ENCODE measurements around the gene RPL22.

Gene RPL22

DNA sequence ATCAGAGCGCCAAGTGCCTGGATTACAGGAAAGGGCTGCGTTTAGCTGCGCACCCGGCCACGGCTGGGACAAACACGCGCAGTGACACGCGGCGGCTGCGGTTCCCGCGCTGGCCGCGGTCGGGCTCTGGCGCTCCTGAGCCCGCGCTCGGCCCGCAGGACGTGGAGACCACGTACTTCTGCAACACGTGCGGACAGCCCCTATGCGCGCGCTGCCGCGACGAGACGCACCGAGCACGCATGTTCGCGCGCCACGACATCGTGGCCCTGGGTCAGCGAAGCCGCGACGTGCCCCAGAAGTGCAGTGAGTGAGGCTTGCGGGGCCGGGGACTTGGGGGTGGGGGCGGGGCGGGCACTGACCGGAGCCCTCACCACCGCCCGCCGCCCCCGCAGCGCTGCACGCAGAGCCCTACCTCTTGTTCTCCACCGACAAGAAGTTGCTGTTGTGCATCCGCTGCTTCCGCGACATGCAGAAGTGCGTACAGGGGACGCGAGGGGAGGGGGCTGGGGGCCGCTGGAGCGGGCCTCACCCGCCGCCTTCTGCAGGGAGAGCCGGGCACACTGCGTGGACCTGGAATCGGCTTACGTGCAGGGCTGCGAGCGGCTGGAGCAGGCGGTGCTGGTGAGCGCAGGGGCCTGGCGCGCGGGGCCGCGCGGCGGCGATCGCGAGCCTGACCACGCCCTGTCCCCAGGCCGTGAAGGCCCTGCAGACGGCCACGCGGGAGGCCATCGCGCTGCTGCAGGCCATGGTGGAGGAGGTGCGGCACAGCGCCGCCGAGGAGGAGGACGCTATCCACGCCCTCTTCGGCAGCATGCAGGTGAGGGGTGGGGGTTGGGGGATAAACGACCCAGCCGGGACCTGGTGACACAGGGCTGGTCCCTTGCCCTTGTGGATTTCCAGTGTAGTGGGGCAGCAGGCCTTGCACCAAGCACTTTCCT is 9.6 kb upstream of the RPL22 start:
- peak overlapping the region; percentile 32 for H3K9ac ChIP-seq (ENCODE audit: low read length)
- peak overlapping the region; percentile 48 to 68 for H3K4me3 ChIP-seq (ENCODE audit: insufficient read depth in 1 of 2, low read depth in 1 of 2, low read length in 2 of 2)
- H3K18ac ChIP-seq (ENCODE audit: low read depth in 1 of 2, low read length in 2 of 2): peak overlapping the region; percentile 52 to 63
- H2AFZ ChIP-seq (ENCODE audit: low read depth, low read length): peak overlapping the region; percentile 89
- no peak overlapping the region for H2BK5ac ChIP-seq (ENCODE audit: low read depth, low read length, poor library complexity, severe bottlenecking)
- peak overlapping the region; percentile 94 for H4K8ac ChIP-seq (ENCODE audit: low read length)
- peak overlapping the region; percentile 66 to 86 for H3K4ac ChIP-seq (ENCODE audit: low read depth in 1 of 2, low read length in 2 of 2)
- H2BK12ac ChIP-seq (ENCODE audit: low read length in 2 of 2): peak overlapping the region; percentile 49 to 54
- no peak overlapping the region for H2AK5ac ChIP-seq (ENCODE audit: low read length, severe bottlenecking)
- peaks cover 0 to 19% of the 10 kb centered on the region in 2 experiments for H3K27me3 ChIP-seq (ENCODE audit: control insufficient read depth in 1 of 2, insufficient read depth in 1 of 2, low read length in 2 of 2)
- H3K79me1 ChIP-seq (replicated peaks; ENCODE audit: low read length, poor library complexity, severe bottlenecking): no peaks in the 10 kb centered on the region
- H2BK15ac ChIP-seq (ENCODE audit: low read depth, poor library complexity, severe bottlenecking): no peak overlapping the region
- H4K91ac ChIP-seq (ENCODE audit: low read length): peak overlapping the region; percentile 87
- 4% methylated on average over 73 of the region's 99 CpGs for WGBS
- H2BK120ac ChIP-seq (ENCODE audit: low read depth, low read length): no peak overlapping the region
- no peak overlapping the region for H3K27ac ChIP-seq (ENCODE audit: low read length, poor library complexity, severe bottlenecking)
- DNase-seq: peak; percentile 62
- peak overlapping the region; percentile 80 for H3K4me2 ChIP-seq (ENCODE audit: low read length, poor library complexity, severe bottlenecking)
- peak overlapping the region in 1 of 2 experiments; percentile 93 for H3K14ac ChIP-seq (ENCODE audit: low read length in 2 of 2)
- peaks cover 35% of the 10 kb centered on the region for H3K4me1 ChIP-seq (ENCODE audit: control insufficient read depth, insufficient read depth, low read depth, low read length)
- H3K9me3 ChIP-seq (ENCODE audit: control insufficient read depth, low read length): no peaks in the 10 kb centered on the region
- peaks cover 0 to 23% of the 10 kb centered on the region in 2 experiments for H3K36me3 ChIP-seq (ENCODE audit: control insufficient read depth in 1 of 2, insufficient read depth in 2 of 2, low read depth in 1 of 2, low read length in 2 of 2)
- H3K23ac ChIP-seq (ENCODE audit: low read length in 2 of 2): no peak overlapping the region

DNA sequence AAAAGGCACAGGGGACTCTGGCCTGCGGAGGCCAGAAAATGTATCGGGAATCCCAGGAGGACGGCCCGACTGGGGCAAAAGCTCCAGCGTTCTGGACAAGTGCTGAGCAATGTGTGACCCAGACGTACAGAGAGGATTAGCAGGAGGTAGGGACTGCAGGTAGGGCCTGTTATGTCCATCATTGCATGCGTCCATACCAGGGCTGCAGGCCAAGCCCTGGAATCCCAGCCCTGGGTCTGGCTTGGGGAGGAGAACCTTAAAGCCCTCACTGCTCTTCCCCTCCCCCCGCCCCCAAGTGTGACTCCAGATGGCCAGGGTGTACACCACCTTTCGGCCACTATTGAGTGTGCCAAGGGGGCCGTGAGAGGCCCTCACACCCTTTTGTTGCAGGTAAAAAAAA is 8.5 kb upstream of the RPL22 start:
- 85% methylated on average over 10 of the region's 10 CpGs for WGBS
- Histone ChIP-seq H3K4me1 (ENCODE audit: control insufficient read depth, insufficient read depth, low read depth, low read length) (peaks cover 35% of the 10 kb centered on the region), H3K14ac (ENCODE audit: low read length in 2 of 2) (no peak overlapping the region), H3K27ac (ENCODE audit: low read length, poor library complexity, severe bottlenecking) (no peak overlapping the region), H2AK5ac (ENCODE audit: low read length, severe bottlenecking) (no peak overlapping the region), H3K9ac (ENCODE audit: low read length) (no peak overlapping the region), H3K4ac (ENCODE audit: low read depth in 1 of 2, low read length in 2 of 2) (no peak overlapping the region), H2AFZ (ENCODE audit: low read depth, low read length) (no peak overlapping the region), H4K8ac (ENCODE audit: low read length) (no peak overlapping the region), H2BK120ac (ENCODE audit: low read depth, low read length) (no peak overlapping the region), H2BK5ac (ENCODE audit: low read depth, low read length, poor library complexity, severe bottlenecking) (no peak overlapping the region), H3K9me3 (ENCODE audit: control insufficient read depth, low read length) (no peaks in the 10 kb centered on the region), H3K27me3 (ENCODE audit: control insufficient read depth in 1 of 2, insufficient read depth in 1 of 2, low read length in 2 of 2) (peaks cover 0 to 19% of the 10 kb centered on the region in 2 experiments), H3K23ac (ENCODE audit: low read length in 2 of 2) (no peak overlapping the region), H2BK15ac (ENCODE audit: low read depth, poor library complexity, severe bottlenecking) (no peak overlapping the region), H3K18ac (ENCODE audit: low read depth in 1 of 2, low read length in 2 of 2) (no peak overlapping the region), H3K4me3 (ENCODE audit: insufficient read depth in 1 of 2, low read depth in 1 of 2, low read length in 2 of 2) (no peak overlapping the region), H3K4me2 (ENCODE audit: low read length, poor library complexity, severe bottlenecking) (no peak overlapping the region), H2BK12ac (ENCODE audit: low read length in 2 of 2) (no peak overlapping the region), H3K36me3 (ENCODE audit: control insufficient read depth in 1 of 2, insufficient read depth in 2 of 2, low read depth in 1 of 2, low read length in 2 of 2) (peaks cover 0 to 21% of the 10 kb centered on the region in 2 experiments), H4K91ac (ENCODE audit: low read length) (no peak overlapping the region), H3K79me1 (replicated peaks; ENCODE audit: low read length, poor library complexity, severe bottlenecking) (no peaks in the 10 kb centered on the region)
- DNase-seq: no peak

DNA sequence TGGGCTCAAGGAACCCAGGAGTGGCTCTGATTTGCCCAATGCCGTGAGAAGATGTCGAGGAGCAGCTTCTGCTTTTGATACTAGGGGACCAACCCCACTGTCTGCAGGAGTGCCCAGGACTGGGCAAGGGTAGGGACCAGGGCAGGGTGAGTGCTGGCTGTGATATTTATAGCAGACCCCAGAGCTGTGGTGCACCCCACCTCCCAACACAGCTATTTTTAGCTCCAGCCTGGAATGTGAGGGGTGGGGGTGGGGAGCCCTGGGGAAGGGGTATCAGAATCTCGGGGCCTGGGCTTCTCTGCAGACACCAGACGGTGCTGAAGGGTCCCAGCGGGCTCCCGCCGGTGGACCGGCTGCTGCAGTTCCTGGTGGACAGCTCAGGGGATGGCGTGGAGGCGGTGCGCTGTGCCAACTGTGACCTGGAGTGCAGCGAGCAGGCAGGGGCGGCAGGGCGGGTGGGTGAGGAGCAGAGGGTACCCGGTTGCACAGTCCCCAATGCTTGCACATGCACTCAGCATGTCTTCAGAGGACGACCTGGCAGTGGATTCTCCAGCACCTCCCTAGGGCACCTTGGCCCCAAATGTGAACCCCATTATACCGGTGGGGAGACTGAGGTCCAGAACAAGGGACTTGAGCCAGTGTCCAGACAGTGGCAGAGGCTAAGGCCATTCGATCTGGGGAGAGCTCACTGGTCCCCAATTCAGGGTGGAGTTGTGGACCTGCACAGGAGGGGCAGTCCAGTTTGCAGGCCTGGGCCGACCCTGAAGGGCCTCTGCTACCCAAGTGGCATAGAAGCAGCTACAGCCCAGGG is 7.9 kb upstream of the RPL22 start:
- Histone ChIP-seq H3K27ac (ENCODE audit: low read length, poor library complexity, severe bottlenecking) (no peak overlapping the region), H3K27me3 (ENCODE audit: control insufficient read depth in 1 of 2, insufficient read depth in 1 of 2, low read length in 2 of 2) (peaks cover 0 to 19% of the 10 kb centered on the region in 2 experiments), H3K4me1 (ENCODE audit: control insufficient read depth, insufficient read depth, low read depth, low read length) (peaks cover 35% of the 10 kb centered on the region), H3K9ac (ENCODE audit: low read length) (no peak overlapping the region), H3K4me2 (ENCODE audit: low read length, poor library complexity, severe bottlenecking) (no peak overlapping the region), H4K91ac (ENCODE audit: low read length) (no peak overlapping the region), H2BK120ac (ENCODE audit: low read depth, low read length) (no peak overlapping the region), H3K23ac (ENCODE audit: low read length in 2 of 2) (no peak overlapping the region), H3K4me3 (ENCODE audit: insufficient read depth in 1 of 2, low read depth in 1 of 2, low read length in 2 of 2) (no peak overlapping the region), H2BK15ac (ENCODE audit: low read depth, poor library complexity, severe bottlenecking) (no peak overlapping the region), H3K18ac (ENCODE audit: low read depth in 1 of 2, low read length in 2 of 2) (no peak overlapping the region), H3K9me3 (ENCODE audit: control insufficient read depth, low read length) (no peaks in the 10 kb centered on the region), H4K8ac (ENCODE audit: low read length) (no peak overlapping the region), H3K36me3 (ENCODE audit: control insufficient read depth in 1 of 2, insufficient read depth in 2 of 2, low read depth in 1 of 2, low read length in 2 of 2) (peaks cover 0 to 21% of the 10 kb centered on the region in 2 experiments), H3K79me1 (replicated peaks; ENCODE audit: low read length, poor library complexity, severe bottlenecking) (no peaks in the 10 kb centered on the region), H2BK12ac (ENCODE audit: low read length in 2 of 2) (peak overlapping the region in 1 of 2 experiments; percentile 24), H3K14ac (ENCODE audit: low read length in 2 of 2) (no peak overlapping the region), H2BK5ac (ENCODE audit: low read depth, low read length, poor library complexity, severe bottlenecking) (no peak overlapping the region), H3K4ac (ENCODE audit: low read depth in 1 of 2, low read length in 2 of 2) (no peak overlapping the region), H2AK5ac (ENCODE audit: low read length, severe bottlenecking) (no peak overlapping the region), H2AFZ (ENCODE audit: low read depth, low read length) (no peak overlapping the region)
- DNase-seq: no peak
- 86% methylated on average over 19 of the region's 19 CpGs for WGBS

DNA sequence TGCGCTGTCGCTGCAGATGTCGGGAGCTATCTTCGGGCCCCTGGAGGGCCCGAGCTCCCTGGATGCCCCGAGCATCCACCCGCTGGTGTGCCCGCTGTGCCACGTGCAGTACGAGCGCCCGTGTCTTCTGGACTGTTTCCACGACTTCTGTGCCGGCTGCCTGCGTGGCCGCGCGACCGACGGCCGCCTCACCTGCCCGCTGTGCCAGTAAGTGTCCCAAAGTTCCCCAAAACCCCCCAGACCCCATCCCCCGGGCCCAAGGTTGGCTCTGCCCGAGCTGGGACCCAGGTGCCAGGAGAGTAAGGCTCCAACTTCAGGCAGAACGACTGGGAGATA is 7.1 kb upstream of the RPL22 start:
- no peak overlapping the region for H3K27ac ChIP-seq (ENCODE audit: low read length, poor library complexity, severe bottlenecking)
- 64% methylated on average over 24 of the region's 25 CpGs for WGBS
- peaks cover 0 to 21% of the 10 kb centered on the region in 2 experiments for H3K36me3 ChIP-seq (ENCODE audit: control insufficient read depth in 1 of 2, insufficient read depth in 2 of 2, low read depth in 1 of 2, low read length in 2 of 2)
- no peaks in the 10 kb centered on the region for H3K9me3 ChIP-seq (ENCODE audit: control insufficient read depth, low read length)
- H2BK15ac ChIP-seq (ENCODE audit: low read depth, poor library complexity, severe bottlenecking): peak overlapping the region; percentile 20
- no peak overlapping the region for H4K8ac ChIP-seq (ENCODE audit: low read length)
- H2AK5ac ChIP-seq (ENCODE audit: low read length, severe bottlenecking): no peak overlapping the region
- no peak overlapping the region for H3K14ac ChIP-seq (ENCODE audit: low read length in 2 of 2)
- H3K18ac ChIP-seq (ENCODE audit: low read depth in 1 of 2, low read length in 2 of 2): no peak overlapping the region
- no peak overlapping the region for H3K23ac ChIP-seq (ENCODE audit: low read length in 2 of 2)
- H3K27me3 ChIP-seq (ENCODE audit: control insufficient read depth in 1 of 2, insufficient read depth in 1 of 2, low read length in 2 of 2): peaks cover 0 to 19% of the 10 kb centered on the region in 2 experiments
- H3K79me1 ChIP-seq (replicated peaks; ENCODE audit: low read length, poor library complexity, severe bottlenecking): no peaks in the 10 kb centered on the region
- H2BK120ac ChIP-seq (ENCODE audit: low read depth, low read length): no peak overlapping the region
- no peak overlapping the region for H2AFZ ChIP-seq (ENCODE audit: low read depth, low read length)
- no peak for DNase-seq
- H3K4me3 ChIP-seq (ENCODE audit: insufficient read depth in 1 of 2, low read depth in 1 of 2, low read length in 2 of 2): peak overlapping the region; percentile 43 to 64
- H2BK5ac ChIP-seq (ENCODE audit: low read depth, low read length, poor library complexity, severe bottlenecking): no peak overlapping the region
- H3K9ac ChIP-seq (ENCODE audit: low read length): no peak overlapping the region
- no peak overlapping the region for H4K91ac ChIP-seq (ENCODE audit: low read length)
- peaks cover 35% of the 10 kb centered on the region for H3K4me1 ChIP-seq (ENCODE audit: control insufficient read depth, insufficient read depth, low read depth, low read length)
- H3K4me2 ChIP-seq (ENCODE audit: low read length, poor library complexity, severe bottlenecking): peak overlapping the region; percentile 12
- no peak overlapping the region for H2BK12ac ChIP-seq (ENCODE audit: low read length in 2 of 2)
- no peak overlapping the region for H3K4ac ChIP-seq (ENCODE audit: low read depth in 1 of 2, low read length in 2 of 2)

All from mesenchymal stem cell (in vitro differentiated cells and primary cell).